Stimulated activated CD8-positive, alpha-beta memory T cell treated with anti-CD3 and anti-CD28 coated beads, Interleukin-2, amount 100 ng/mL, for 1 hour (primary cell): Measurements from ENCODE around the gene CAPRIN2.

Experiments used
- DNase-seq, 2 donors: peaks; one replicate each; pipeline ENCODE4 v3.0.0-alpha.2; 2020; ENCODE audit warnings: low read depth in 2 of 2

Gene CAPRIN2

GRCh38 chr12:30754750-30755394, at the start of gene CAPRIN2:
Gene CAPRIN2, minus strand, starts transcription at chr12:30754951. Its CDS starts 1,431 bp downstream, at chr12:30753520.
- peak; percentile 87 to 88 for DNase-seq

GRCh38 chr12:30797689-30798088, 42.9 kb upstream of the CAPRIN2 start:
- no peak for DNase-seq

- DNase-seq = no peak
Measured at GRCh38 chr12:30796891-30797371, 42.2 kb upstream of the CAPRIN2 start.

GRCh38 chr12:30796313-30796780, 41.6 kb upstream of the CAPRIN2 start:
- no peak for DNase-seq

- DNase-seq = peak in 1 of 2 donors; percentile 30
Measured at GRCh38 chr12:30795410-30796312, 40.9 kb upstream of the CAPRIN2 start.

GRCh38 chr12:30794591-30795409, 40.0 kb upstream of the CAPRIN2 start:
- DNase-seq = no peak

GRCh38 chr12:30794020-30794419, 39.3 kb upstream of the CAPRIN2 start:
- no peak for DNase-seq

GRCh38 chr12:30792648-30793499, 38.1 kb upstream of the CAPRIN2 start:
- DNase-seq = no peak

- DNase-seq = no peak
Measured at GRCh38 chr12:30792085-30792484, 37.3 kb upstream of the CAPRIN2 start.

- no peak for DNase-seq
Measured at GRCh38 chr12:30788754-30789153, 34.0 kb upstream of the CAPRIN2 start.

GRCh38 chr12:30785630-30786029, 30.9 kb upstream of the CAPRIN2 start:
- DNase-seq = no peak

- no peak for DNase-seq
Measured at GRCh38 chr12:30784508-30784907, 29.8 kb upstream of the CAPRIN2 start.

- no peak for DNase-seq
Measured at GRCh38 chr12:30783946-30784345, 29.2 kb upstream of the CAPRIN2 start.

- DNase-seq = no peak
Measured at GRCh38 chr12:30782316-30783173, 27.8 kb upstream of the CAPRIN2 start.

GRCh38 chr12:30779578-30779977, 24.8 kb upstream of the CAPRIN2 start:
- no peak for DNase-seq

GRCh38 chr12:30779178-30779577, 24.4 kb upstream of the CAPRIN2 start:
- DNase-seq = no peak

GRCh38 chr12:30774599-30774998, 19.8 kb upstream of the CAPRIN2 start:
- DNase-seq = no peak

GRCh38 chr12:30769802-30770201, 15.1 kb upstream of the CAPRIN2 start:
- no peak for DNase-seq

- no peak for DNase-seq
Measured at GRCh38 chr12:30764251-30764650, 9.5 kb upstream of the CAPRIN2 start.

GRCh38 chr12:30763053-30763452, 8.3 kb upstream of the CAPRIN2 start:
- no peak for DNase-seq
